Testis (tissue), 2 donors: ENCODE measurements around the gene GRIA1.

ENCODE experiments used
- POLR2A ChIP-seq: fragments of 450-650 bp; IDR thresholded peaks from one replicate; pipeline ENCODE4 v1.6.1; 2017; ENCODE audit warnings: antibody characterized with exemption, mild to moderate bottlenecking, moderate library complexity
- TF ChIP-seq, protein P1 (sequence below), 3 experiments: fragments of 450-650 bp in 2 of 3; fragments of 200-600 bp in 1 of 3; sonication (generic) in 1 of 3; IDR thresholded peaks; one replicate each; pipeline ENCODE4 v1.5.1; 2016 to 2019; ENCODE audit warnings: antibody characterized with exemption in 3 of 3, mild to moderate bottlenecking in 2 of 3, moderate library complexity in 1 of 3

DNA sequence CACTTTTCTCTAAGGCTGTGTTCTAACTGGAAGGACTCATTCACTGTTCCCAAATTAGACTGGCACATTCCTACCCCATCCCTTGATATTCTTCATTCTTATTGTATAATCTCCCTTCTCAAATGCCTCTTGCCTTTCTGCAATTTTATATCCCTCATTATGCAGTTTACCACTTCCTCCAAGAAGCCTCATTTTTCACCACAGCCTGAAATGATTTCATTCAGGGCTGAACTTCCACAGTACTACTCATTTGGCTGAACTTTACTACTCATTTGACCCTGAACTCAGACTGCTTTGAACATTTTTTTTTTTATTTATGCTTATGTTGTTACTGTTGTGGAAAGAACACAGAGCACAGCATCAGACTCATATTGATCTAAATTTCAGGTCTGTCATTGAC, 32.7 kb downstream of the GRIA1 start:
- TF ChIP-seq, protein P1, sequence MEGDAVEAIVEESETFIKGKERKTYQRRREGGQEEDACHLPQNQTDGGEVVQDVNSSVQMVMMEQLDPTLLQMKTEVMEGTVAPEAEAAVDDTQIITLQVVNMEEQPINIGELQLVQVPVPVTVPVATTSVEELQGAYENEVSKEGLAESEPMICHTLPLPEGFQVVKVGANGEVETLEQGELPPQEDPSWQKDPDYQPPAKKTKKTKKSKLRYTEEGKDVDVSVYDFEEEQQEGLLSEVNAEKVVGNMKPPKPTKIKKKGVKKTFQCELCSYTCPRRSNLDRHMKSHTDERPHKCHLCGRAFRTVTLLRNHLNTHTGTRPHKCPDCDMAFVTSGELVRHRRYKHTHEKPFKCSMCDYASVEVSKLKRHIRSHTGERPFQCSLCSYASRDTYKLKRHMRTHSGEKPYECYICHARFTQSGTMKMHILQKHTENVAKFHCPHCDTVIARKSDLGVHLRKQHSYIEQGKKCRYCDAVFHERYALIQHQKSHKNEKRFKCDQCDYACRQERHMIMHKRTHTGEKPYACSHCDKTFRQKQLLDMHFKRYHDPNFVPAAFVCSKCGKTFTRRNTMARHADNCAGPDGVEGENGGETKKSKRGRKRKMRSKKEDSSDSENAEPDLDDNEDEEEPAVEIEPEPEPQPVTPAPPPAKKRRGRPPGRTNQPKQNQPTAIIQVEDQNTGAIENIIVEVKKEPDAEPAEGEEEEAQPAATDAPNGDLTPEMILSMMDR (IDR thresholded peaks at IDR 0.05), result no peak
- no peak for TF ChIP-seq POLR2A
